Thyroid gland (tissue), 4 donors: ENCODE measurements around the gene SLC6A17.

Source experiments
- POLR2A ChIP-seq, 2 donors: fragments of 450-650 bp; IDR thresholded peaks; one replicate each; pipeline ENCODE4 v1.6.1; 2017; ENCODE audit warnings: antibody characterized with exemption in 2 of 2, mild to moderate bottlenecking in 2 of 2, moderate library complexity in 1 of 2
- TF ChIP-seq, protein P1 (sequence below), 6 experiments: fragments of 200-600 bp in 3 of 6; fragments of 450-650 bp in 3 of 6; sonication (generic) in 3 of 6; IDR thresholded peaks; one replicate each; pipeline ENCODE4 v1.5.1; 2016 to 2019; ENCODE audit warnings: antibody characterized with exemption in 6 of 6, mild to moderate bottlenecking in 2 of 6, inconsistent platforms in 1 of 6, moderate library complexity in 1 of 6

DNA sequence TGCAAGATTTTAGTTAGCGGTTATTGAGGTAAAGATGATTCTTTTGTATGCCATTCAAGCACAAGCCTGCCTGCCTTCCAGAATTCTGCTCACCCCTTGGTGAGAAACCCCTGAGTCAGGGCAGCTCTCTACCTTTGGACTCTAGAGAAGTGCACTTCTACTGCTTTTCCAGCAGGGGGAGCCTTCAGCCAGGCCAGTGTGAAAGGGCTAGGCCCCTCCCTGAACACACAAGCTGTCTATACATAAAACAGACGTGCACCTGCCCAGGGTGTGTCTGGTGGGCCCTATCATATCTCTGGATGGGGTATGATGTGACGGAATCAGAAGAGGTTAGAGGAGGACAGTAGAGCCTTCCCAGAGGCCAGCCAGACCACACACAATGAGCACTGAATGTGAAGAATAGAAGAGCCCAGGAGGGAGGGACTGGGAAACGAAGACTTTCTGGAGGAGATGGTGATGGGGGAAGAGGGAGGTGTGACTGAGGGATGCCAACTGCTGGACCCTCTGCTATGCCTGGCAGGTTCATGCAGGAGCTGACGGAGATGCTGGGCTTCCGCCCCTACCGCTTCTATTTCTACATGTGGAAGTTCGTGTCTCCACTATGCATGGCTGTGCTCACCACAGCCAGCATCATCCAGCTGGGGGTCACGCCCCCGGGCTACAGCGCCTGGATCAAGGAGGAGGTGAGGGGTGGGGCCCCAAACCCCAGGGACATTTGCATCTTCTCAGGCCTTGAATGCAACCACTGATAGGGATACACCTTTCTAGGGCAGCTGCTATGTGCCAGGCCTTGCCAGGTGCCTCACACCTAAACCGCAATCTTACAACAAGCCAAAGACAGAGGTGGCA, 46.8 kb downstream of the SLC6A17 start:
- TF ChIP-seq, protein P1, sequence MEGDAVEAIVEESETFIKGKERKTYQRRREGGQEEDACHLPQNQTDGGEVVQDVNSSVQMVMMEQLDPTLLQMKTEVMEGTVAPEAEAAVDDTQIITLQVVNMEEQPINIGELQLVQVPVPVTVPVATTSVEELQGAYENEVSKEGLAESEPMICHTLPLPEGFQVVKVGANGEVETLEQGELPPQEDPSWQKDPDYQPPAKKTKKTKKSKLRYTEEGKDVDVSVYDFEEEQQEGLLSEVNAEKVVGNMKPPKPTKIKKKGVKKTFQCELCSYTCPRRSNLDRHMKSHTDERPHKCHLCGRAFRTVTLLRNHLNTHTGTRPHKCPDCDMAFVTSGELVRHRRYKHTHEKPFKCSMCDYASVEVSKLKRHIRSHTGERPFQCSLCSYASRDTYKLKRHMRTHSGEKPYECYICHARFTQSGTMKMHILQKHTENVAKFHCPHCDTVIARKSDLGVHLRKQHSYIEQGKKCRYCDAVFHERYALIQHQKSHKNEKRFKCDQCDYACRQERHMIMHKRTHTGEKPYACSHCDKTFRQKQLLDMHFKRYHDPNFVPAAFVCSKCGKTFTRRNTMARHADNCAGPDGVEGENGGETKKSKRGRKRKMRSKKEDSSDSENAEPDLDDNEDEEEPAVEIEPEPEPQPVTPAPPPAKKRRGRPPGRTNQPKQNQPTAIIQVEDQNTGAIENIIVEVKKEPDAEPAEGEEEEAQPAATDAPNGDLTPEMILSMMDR (IDR thresholded peaks at IDR 0.05): peak; percentile 50 to 94 (median 62)
- TF ChIP-seq POLR2A (IDR thresholded peaks at IDR 0.05): no peak
